Fibroblast of mammary gland (primary cell): ENCODE measurements around the gene ANAPC2.

ENCODE experiments used
- DNase-seq: peaks from one replicate; pipeline ENCODE4 v3.0.0-alpha.2; 2010; ENCODE audit warnings: low read depth
- H3K4me3 ChIP-seq: 2 replicates; pipeline ENCODE4 v1.5.1; 2011; ENCODE audit warnings: low read depth, mild to moderate bottlenecking, low read length, moderate library complexity; ENCODE audit not compliant: control insufficient read depth
- CTCF ChIP-seq: conservative IDR thresholded peaks from 2 replicates; pipeline ENCODE4 v1.5.1; 2011; ENCODE audit warnings: low read depth, low read length, inconsistent platforms; ENCODE audit not compliant: control insufficient read depth, insufficient read depth

The ANAPC2 gene

GRCh38 chr9:137164370-137165249 is 23.8 kb downstream of the ANAPC2 start:
- H3K4me3 ChIP-seq, result no peak overlapping the region
- TF ChIP-seq CTCF, result no peak
- no peak for DNase-seq

GRCh38 chr9:137163805-137164204 is 24.6 kb downstream of the ANAPC2 start:
- DNase-seq, result no peak
- TF ChIP-seq CTCF, result no peak
- no peak overlapping the region for H3K4me3 ChIP-seq

- no peak overlapping the region for H3K4me3 ChIP-seq
- TF ChIP-seq CTCF, result no peak
- no peak for DNase-seq
These were observed 25.0 kb downstream of the ANAPC2 start for GRCh38 chr9:137163365-137163715.

GRCh38 chr9:137162505-137163364 is 25.6 kb downstream of the ANAPC2 start:
- no peak for TF ChIP-seq CTCF
- peak; percentile 12 for DNase-seq
- no peak overlapping the region for H3K4me3 ChIP-seq

- no peak for DNase-seq
- no peak for TF ChIP-seq CTCF
- H3K4me3 ChIP-seq, result no peak overlapping the region
These were observed 26.5 kb downstream of the ANAPC2 start for GRCh38 chr9:137161558-137162486.
